GM23338 (cell line): ENCODE data around the gene GFRA1. TPM values are rescaled to one million over a fixed set of nuclear protein-coding genes. Genes with fewer than 3 reads are reported as not detected.
A peak's percentile ranks its signal among the peaks of the same experiment; 100 is the strongest.

ENCODE experiments used
- ATAC-seq: fragments of 200-7000 bp; cut with Tn5 transposase; 3 replicates; pipeline ENCODE4 v1.9.1; 2020
- DNase-seq: peaks from one replicate; pipeline ENCODE4 v3.0.0-alpha.2; 2015; ENCODE audit warnings: low spot score
- H2AFZ ChIP-seq: fragments of 200-600 bp; sonication (generic); 2 replicates; pipeline ENCODE4 v1.8.0; 2016; ENCODE audit warnings: antibody characterized with exemption, mild to moderate bottlenecking, moderate library complexity
- H3F3A ChIP-seq: fragments of 200-600 bp; sonication (generic); replicated peaks from 2 replicates; pipeline ENCODE4 v1.8.0; 2017; ENCODE audit warnings: antibody characterized with exemption, mixed run types, low read depth
- H3K27ac ChIP-seq: fragments of 200-600 bp; sonication (generic); 2 replicates; pipeline ENCODE4 v1.6.1; 2016; ENCODE audit warnings: low read depth
- H3K27me3 ChIP-seq: fragments of 200-600 bp; sonication (generic); 2 replicates; pipeline ENCODE4 v1.8.0; 2016; ENCODE audit warnings: mild to moderate bottlenecking, mixed run types, moderate library complexity; ENCODE audit not compliant: insufficient read depth
- H3K36me3 ChIP-seq: fragments of 200-600 bp; sonication (generic); 2 replicates; pipeline ENCODE4 v1.8.0; 2016; ENCODE audit warnings: mild to moderate bottlenecking; ENCODE audit not compliant: insufficient read depth
- H3K4me1 ChIP-seq: fragments of 200-600 bp; sonication (generic); 2 replicates; pipeline ENCODE4 v1.8.0; 2016; ENCODE audit warnings: mild to moderate bottlenecking, moderate library complexity; ENCODE audit not compliant: insufficient read depth
- H3K4me2 ChIP-seq: fragments of 200-600 bp; sonication (generic); 2 replicates; pipeline ENCODE4 v1.7.1; 2017; ENCODE audit warnings: mixed run types
- H3K4me3 ChIP-seq: fragments of 200-600 bp; sonication (generic); 2 replicates; pipeline ENCODE4 v1.6.1; 2016; ENCODE audit warnings: mixed run types
- H3K79me2 ChIP-seq: fragments of 200-600 bp; sonication (generic); replicated peaks from 2 replicates; pipeline ENCODE4 v1.8.0; 2017; ENCODE audit warnings: mild to moderate bottlenecking; ENCODE audit not compliant: insufficient read depth
- H3K9me2 ChIP-seq: fragments of 200-600 bp; sonication (generic); 2 replicates; pipeline ENCODE4 v1.8.0; 2017; ENCODE audit not compliant: insufficient read depth
- H4K20me1 ChIP-seq: fragments of 200-600 bp; sonication (generic); replicated peaks from 2 replicates; pipeline ENCODE4 v1.8.0; 2017; ENCODE audit warnings: mild to moderate bottlenecking; ENCODE audit not compliant: insufficient read depth
- H3K27ac Mint-ChIP-seq: 2 replicates; pipeline ENCODE4 v1.8.0; 2020; ENCODE audit warnings: inconsistent platforms, mild to moderate bottlenecking, moderate library complexity, mixed read lengths
- H3K27me3 Mint-ChIP-seq: 3 replicates; pipeline ENCODE4 v1.8.0; 2022; ENCODE audit warnings: low read depth, mild to moderate bottlenecking, moderate library complexity, mixed read lengths, inconsistent platforms; ENCODE audit not compliant: insufficient read depth, poor library complexity
- H3K36me3 Mint-ChIP-seq: 3 replicates; pipeline ENCODE4 v1.8.0; 2021; ENCODE audit warnings: low read depth, mild to moderate bottlenecking, inconsistent platforms, moderate library complexity, mixed read lengths
- H3K4me1 Mint-ChIP-seq: 3 replicates; pipeline ENCODE4 v1.8.0; 2020; ENCODE audit warnings: mild to moderate bottlenecking, inconsistent platforms, mixed read lengths
- H3K4me3 Mint-ChIP-seq: 3 replicates; pipeline ENCODE4 v1.8.0; 2021; ENCODE audit warnings: moderate library complexity, mild to moderate bottlenecking, inconsistent platforms, mixed read lengths
- H3K9me3 Mint-ChIP-seq: 3 replicates; pipeline ENCODE4 v1.8.0; 2020; ENCODE audit warnings: moderate library complexity, mild to moderate bottlenecking, inconsistent platforms, mixed read lengths
- CREB1 ChIP-seq: fragments of 250-450 bp; sonication (Bioruptor Pico); IDR thresholded peaks from 2 replicates; pipeline ENCODE4 v1.5.0; 2020; ENCODE audit warnings: low read depth, mild to moderate bottlenecking, moderate library complexity
- EZH2 ChIP-seq: fragments of 200-600 bp; sonication (generic); IDR thresholded peaks from one replicate; pipeline ENCODE4 v1.8.0; 2017; ENCODE audit warnings: antibody characterized with exemption, mild to moderate bottlenecking, low read depth; ENCODE audit not compliant: unreplicated experiment
- NANOG ChIP-seq: IDR thresholded peaks from 2 replicates; pipeline ENCODE4 v1.6.1; 2016; ENCODE audit warnings: antibody characterized with exemption, borderline replicate concordance
- POLR2AphosphoS5 ChIP-seq: IDR thresholded peaks from 2 replicates; pipeline ENCODE4 v1.6.1; 2016; ENCODE audit warnings: antibody characterized with exemption, low read depth
- ZNF114 ChIP-seq: fragments of 250-450 bp; sonication (Bioruptor Pico); IDR thresholded peaks from 2 replicates; pipeline ENCODE4 v1.5.0; 2020; ENCODE audit warnings: mild to moderate bottlenecking, moderate library complexity
- polyA plus RNA-seq: library from polyadenylated mRNA; unstranded; fragments of >200 nt; fragmentation: Nextera tagmentation; extraction: Ambion mirVana; gene quantifications from 2 replicates; pipeline ENCODE4 v1.2.1, GENCODE V29; 2016
- total RNA-seq: library from RNA; depleted of rRNA; stranded (reverse); fragments of >200 nt; shearing (Covaris generic); gene quantifications from 2 replicates; pipeline ENCODE4 v1.2.3, GENCODE V29; 2014
- TF ChIP-seq, protein P1 (sequence below): fragments of 250-450 bp; sonication (Bioruptor Pico); IDR thresholded peaks from 2 replicates; pipeline ENCODE4 v1.5.0; 2020; ENCODE audit warnings: mild to moderate bottlenecking, moderate library complexity
- TF ChIP-seq, protein P2 (sequence below), 2 experiments: fragments of 200-600 bp in 1 of 2; sonication (generic) in 1 of 2; conservative IDR thresholded peaks; 2 replicates each; pipeline versions ENCODE4 v1.5.1 to v1.6.1; 2016 to 2017; ENCODE audit warnings: antibody characterized with exemption in 2 of 2, low read depth in 2 of 2, mild to moderate bottlenecking in 2 of 2, moderate library complexity in 1 of 2

GFRA1 gene
- total and polyA plus RNA-seq, 2 experiments from 2014 or later = 1.4 to 2.8 TPM

DNA sequence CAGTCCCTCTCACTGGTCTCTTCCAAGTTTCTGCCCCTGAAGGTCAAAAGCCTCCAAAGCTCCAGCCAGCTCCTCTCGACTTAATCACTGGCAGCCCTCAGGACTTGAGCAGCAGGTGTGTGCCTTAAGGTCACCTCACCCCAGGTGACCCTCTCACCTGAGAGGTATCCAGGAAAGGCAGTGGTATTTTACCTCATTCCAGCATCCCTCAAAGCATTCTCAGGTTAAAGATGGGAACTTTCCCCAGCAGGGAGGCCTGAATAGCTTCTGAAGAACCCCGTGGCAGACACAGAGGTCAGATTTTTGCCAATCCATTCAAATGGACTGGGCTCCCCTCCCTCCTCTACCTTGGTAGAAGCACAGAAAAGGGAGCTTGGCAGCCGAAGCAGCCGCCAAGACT lies 148.2 kb downstream of the GFRA1 start (continued):
- TF ChIP-seq, protein P1, sequence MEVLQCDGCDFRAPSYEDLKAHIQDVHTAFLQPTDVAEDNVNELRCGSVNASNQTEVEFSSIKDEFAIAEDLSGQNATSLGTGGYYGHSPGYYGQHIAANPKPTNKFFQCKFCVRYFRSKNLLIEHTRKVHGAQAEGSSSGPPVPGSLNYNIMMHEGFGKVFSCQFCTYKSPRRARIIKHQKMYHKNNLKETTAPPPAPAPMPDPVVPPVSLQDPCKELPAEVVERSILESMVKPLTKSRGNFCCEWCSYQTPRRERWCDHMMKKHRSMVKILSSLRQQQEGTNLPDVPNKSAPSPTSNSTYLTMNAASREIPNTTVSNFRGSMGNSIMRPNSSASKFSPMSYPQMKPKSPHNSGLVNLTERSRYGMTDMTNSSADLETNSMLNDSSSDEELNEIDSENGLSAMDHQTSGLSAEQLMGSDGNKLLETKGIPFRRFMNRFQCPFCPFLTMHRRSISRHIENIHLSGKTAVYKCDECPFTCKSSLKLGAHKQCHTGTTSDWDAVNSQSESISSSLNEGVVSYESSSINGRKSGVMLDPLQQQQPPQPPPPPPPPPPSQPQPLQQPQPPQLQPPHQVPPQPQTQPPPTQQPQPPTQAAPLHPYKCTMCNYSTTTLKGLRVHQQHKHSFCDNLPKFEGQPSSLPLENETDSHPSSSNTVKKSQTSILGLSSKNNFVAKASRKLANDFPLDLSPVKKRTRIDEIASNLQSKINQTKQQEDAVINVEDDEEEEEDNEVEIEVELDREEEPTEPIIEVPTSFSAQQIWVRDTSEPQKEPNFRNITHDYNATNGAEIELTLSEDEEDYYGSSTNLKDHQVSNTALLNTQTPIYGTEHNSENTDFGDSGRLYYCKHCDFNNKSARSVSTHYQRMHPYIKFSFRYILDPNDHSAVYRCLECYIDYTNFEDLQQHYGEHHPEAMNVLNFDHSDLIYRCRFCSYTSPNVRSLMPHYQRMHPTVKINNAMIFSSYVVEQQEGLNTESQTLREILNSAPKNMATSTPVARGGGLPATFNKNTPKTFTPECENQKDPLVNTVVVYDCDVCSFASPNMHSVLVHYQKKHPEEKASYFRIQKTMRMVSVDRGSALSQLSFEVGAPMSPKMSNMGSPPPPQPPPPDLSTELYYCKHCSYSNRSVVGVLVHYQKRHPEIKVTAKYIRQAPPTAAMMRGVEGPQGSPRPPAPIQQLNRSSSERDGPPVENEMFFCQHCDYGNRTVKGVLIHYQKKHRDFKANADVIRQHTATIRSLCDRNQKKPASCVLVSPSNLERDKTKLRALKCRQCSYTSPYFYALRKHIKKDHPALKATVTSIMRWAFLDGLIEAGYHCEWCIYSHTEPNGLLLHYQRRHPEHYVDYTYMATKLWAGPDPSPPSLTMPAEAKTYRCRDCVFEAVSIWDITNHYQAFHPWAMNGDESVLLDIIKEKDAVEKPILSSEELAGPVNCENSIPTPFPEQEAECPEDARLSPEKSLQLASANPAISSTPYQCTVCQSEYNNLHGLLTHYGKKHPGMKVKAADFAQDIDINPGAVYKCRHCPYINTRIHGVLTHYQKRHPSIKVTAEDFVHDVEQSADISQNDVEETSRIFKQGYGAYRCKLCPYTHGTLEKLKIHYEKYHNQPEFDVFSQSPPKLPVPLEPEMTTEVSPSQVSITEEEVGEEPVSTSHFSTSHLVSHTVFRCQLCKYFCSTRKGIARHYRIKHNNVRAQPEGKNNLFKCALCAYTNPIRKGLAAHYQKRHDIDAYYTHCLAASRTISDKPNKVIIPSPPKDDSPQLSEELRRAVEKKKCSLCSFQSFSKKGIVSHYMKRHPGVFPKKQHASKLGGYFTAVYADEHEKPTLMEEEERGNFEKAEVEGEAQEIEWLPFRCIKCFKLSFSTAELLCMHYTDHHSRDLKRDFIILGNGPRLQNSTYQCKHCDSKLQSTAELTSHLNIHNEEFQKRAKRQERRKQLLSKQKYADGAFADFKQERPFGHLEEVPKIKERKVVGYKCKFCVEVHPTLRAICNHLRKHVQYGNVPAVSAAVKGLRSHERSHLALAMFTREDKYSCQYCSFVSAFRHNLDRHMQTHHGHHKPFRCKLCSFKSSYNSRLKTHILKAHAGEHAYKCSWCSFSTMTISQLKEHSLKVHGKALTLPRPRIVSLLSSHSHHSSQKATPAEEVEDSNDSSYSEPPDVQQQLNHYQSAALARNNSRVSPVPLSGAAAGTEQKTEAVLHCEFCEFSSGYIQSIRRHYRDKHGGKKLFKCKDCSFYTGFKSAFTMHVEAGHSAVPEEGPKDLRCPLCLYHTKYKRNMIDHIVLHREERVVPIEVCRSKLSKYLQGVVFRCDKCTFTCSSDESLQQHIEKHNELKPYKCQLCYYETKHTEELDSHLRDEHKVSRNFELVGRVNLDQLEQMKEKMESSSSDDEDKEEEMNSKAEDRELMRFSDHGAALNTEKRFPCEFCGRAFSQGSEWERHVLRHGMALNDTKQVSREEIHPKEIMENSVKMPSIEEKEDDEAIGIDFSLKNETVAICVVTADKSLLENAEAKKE (CRISPR knock-in tag) = peak; percentile 84
- TF ChIP-seq ZNF114 (no peak), EZH2 (no peak)

DNA sequence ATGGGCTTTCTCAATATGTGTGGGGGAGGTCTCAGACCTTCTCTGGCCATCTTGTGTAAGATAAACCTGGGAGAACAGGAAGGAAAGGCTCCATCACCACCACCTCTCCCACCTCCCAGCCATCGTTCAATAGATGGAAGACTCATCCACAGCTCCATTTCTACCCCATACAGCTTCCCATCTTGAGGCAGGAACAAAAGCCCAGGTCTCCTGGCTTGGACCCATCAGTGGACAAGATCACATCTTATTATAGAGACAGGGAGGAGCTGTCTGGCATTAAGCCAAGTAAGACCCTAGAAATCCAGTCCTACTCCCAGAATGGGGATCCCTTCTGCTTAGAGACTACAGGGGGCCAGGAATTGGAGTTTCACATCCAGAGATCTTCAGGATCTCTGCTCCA lies 150.3 kb downstream of the GFRA1 start:
- H3K4me2 ChIP-seq = no peak overlapping the region
- H4K20me1 ChIP-seq = no peaks in the 10 kb centered on the region
- no peak overlapping the region for H3K4me3 ChIP-seq
- no peak overlapping the region for H3K27ac Mint-ChIP-seq
- no peaks in the 10 kb centered on the region for H3F3A ChIP-seq
- H2AFZ ChIP-seq = no peak overlapping the region
- no peaks in the 10 kb centered on the region; the same call in 2 of the 3 replicates for H3K9me3 Mint-ChIP-seq
- no peaks in the 10 kb centered on the region for H3K27me3 ChIP-seq
- H3K36me3 ChIP-seq = no peaks in the 10 kb centered on the region
- no peaks in the 10 kb centered on the region; the same call in 1 of the 2 replicates for H3K9me2 ChIP-seq
- no peak overlapping the region for H3K27ac ChIP-seq
- H3K4me1 ChIP-seq = peaks cover 4% of the 10 kb centered on the region; the same call in 1 of the 2 replicates
- H3K4me1 Mint-ChIP-seq = peaks cover 17% of the 10 kb centered on the region
- no peaks in the 10 kb centered on the region for H3K79me2 ChIP-seq
- no peaks in the 10 kb centered on the region for H3K36me3 Mint-ChIP-seq
- no peak for DNase-seq
- no peak for ATAC-seq
- no peak overlapping the region for H3K4me3 Mint-ChIP-seq
- H3K27me3 Mint-ChIP-seq = peaks cover 5% of the 10 kb centered on the region
- TF ChIP-seq, protein P2, sequence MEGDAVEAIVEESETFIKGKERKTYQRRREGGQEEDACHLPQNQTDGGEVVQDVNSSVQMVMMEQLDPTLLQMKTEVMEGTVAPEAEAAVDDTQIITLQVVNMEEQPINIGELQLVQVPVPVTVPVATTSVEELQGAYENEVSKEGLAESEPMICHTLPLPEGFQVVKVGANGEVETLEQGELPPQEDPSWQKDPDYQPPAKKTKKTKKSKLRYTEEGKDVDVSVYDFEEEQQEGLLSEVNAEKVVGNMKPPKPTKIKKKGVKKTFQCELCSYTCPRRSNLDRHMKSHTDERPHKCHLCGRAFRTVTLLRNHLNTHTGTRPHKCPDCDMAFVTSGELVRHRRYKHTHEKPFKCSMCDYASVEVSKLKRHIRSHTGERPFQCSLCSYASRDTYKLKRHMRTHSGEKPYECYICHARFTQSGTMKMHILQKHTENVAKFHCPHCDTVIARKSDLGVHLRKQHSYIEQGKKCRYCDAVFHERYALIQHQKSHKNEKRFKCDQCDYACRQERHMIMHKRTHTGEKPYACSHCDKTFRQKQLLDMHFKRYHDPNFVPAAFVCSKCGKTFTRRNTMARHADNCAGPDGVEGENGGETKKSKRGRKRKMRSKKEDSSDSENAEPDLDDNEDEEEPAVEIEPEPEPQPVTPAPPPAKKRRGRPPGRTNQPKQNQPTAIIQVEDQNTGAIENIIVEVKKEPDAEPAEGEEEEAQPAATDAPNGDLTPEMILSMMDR (conservative IDR thresholded peaks at IDR 0.05; ENCODE audit: low read depth in 2 of 2) = no peak
- TF ChIP-seq CREB1 (no peak), NANOG (no peak), EZH2 (no peak), POLR2AphosphoS5 (no peak)
